Esophagus squamous epithelium (tissue), 4 donors: Measurements from ENCODE around the gene COL4A6.

Source experiments
- CTCF ChIP-seq, 6 experiments: fragments of 450-650 bp in 4 of 6; fragments of 200-600 bp in 2 of 6; sonication (generic) in 2 of 6; IDR thresholded peaks; one replicate each; pipeline ENCODE4 v1.5.1; 2016 to 2019; ENCODE audit warnings: antibody characterized with exemption in 6 of 6, mild to moderate bottlenecking in 4 of 6, moderate library complexity in 4 of 6
- POLR2A ChIP-seq, 4 donors: fragments of 450-650 bp; IDR thresholded peaks; one replicate each; pipeline ENCODE4 v1.6.1; 2017; ENCODE audit warnings: antibody characterized with exemption in 4 of 4, mild to moderate bottlenecking in 4 of 4, moderate library complexity in 3 of 4

GRCh38 chrX:108156082-108156481 is 282.1 kb downstream of the COL4A6 start:
- TF ChIP-seq CTCF (IDR thresholded peaks at IDR 0.05) = no peak
- no peak for TF ChIP-seq POLR2A (IDR thresholded peaks at IDR 0.05)
